Calu3 (cell line): ENCODE measurements around the gene HBG2. TPM values are rescaled to one million over a fixed set of nuclear protein-coding genes. Genes with fewer than 3 reads are reported as not detected.

Source experiments
- BruUV-seq: library from RNA; stranded (reverse); fragments of 400-500 nt; replicated peaks from 2 replicates; lab custom pipeline; 2021; lab: Mats Ljungman, UMichigan
- CTCF ChIA-PET: fragments of 300-600 bp; sonication (Branson Sonifier 250); formaldehyde crosslinking; loops from one replicate; lab custom pipeline; 2022; ENCODE audit warnings: antibody characterized with exemption; lab: Charles Lee
- DNase-seq: peaks from one replicate; pipeline ENCODE4 v3.0.0; 2022
- H3K27ac Mint-ChIP-seq: one replicate; pipeline ENCODE4 v1.8.0; 2022; ENCODE audit warnings: mixed read lengths; ENCODE audit not compliant: unreplicated experiment
- H3K27me3 Mint-ChIP-seq: one replicate; pipeline ENCODE4 v1.8.0; 2022; ENCODE audit warnings: mixed read lengths; ENCODE audit not compliant: unreplicated experiment
- H3K36me3 Mint-ChIP-seq: one replicate; pipeline ENCODE4 v1.8.0; 2022; ENCODE audit warnings: mild to moderate bottlenecking, moderate library complexity, mixed read lengths; ENCODE audit not compliant: insufficient read depth, unreplicated experiment
- H3K4me1 Mint-ChIP-seq: one replicate; pipeline ENCODE4 v1.8.0; 2022; ENCODE audit warnings: mild to moderate bottlenecking, low read depth, mixed read lengths; ENCODE audit not compliant: unreplicated experiment
- H3K4me3 Mint-ChIP-seq: one replicate; pipeline ENCODE4 v1.8.0; 2022; ENCODE audit warnings: mild to moderate bottlenecking, low read depth, moderate library complexity, mixed read lengths; ENCODE audit not compliant: unreplicated experiment
- H3K9me3 Mint-ChIP-seq: one replicate; pipeline ENCODE4 v1.8.0; 2022; ENCODE audit warnings: low read depth, mixed read lengths; ENCODE audit not compliant: unreplicated experiment
- CTCF ChIP-seq: fragments of 200-600 bp; IDR thresholded peaks from one replicate; pipeline ENCODE4 v1.8.0; 2022; ENCODE audit warnings: antibody characterized with exemption; ENCODE audit not compliant: unreplicated experiment
- intact Hi-C: fragments of 100-400 bp; cut with micrococcal nuclease; formaldehyde crosslinking; loops from one replicate; pipeline ENCODE4 v1.10.0; 2022; ENCODE audit not compliant: unreplicated experiment
- total RNA-seq: library from RNA; stranded (reverse); gene quantifications from 2 replicates; pipeline ENCODE4 v1.2.3, GENCODE V29; 2022

Gene HBG2
- total RNA-seq, 1 experiment from 2014 or later = not detected

- no peak for DNase-seq
- TF ChIP-seq CTCF = no peak
- Mint-ChIP-seq H3K27ac (no peak overlapping the region), H3K9me3 (no peaks in the 10 kb centered on the region), H3K4me3 (no peak overlapping the region), H3K36me3 (no peaks in the 10 kb centered on the region), H3K4me1 (no peaks in the 10 kb centered on the region), H3K27me3 (no peaks in the 10 kb centered on the region)
- intact Hi-C loops = no loop called here
- no TSS peak for BruUV-seq
- CTCF ChIA-PET = no interaction called here
These were observed 19.1 kb downstream of the HBG2 start for GRCh38 chr11:5235364-5236095.

GRCh38 chr11:5234381-5234834 lies 20.2 kb downstream of the HBG2 start, which contains the start of gene HBD:
Gene HBD (minus strand): TSS chr11:5234483. CDS start chr11:5234433, 50 bp downstream.
- H3K4me3 Mint-ChIP-seq = no peak within 1 kb of the TSS
- no peak for DNase-seq
- H3K27me3 Mint-ChIP-seq = no peaks in the 10 kb centered on the region
- no peak for TF ChIP-seq CTCF
- H3K27ac Mint-ChIP-seq = no peak within 1 kb of the TSS
- intact Hi-C loops = no loop called here
- H3K4me1 Mint-ChIP-seq = no peaks in the 10 kb centered on the region
- H3K9me3 Mint-ChIP-seq = no peaks in the 10 kb centered on the region
- BruUV-seq = no TSS peak
- CTCF ChIA-PET = no interaction called here
- H3K36me3 Mint-ChIP-seq = no peaks in the 10 kb centered on the region

- H3K9me3 Mint-ChIP-seq = no peaks in the 10 kb centered on the region
- BruUV-seq = no TSS peak
- DNase-seq = no peak
- CTCF ChIA-PET = no interaction called here
- no peaks in the 10 kb centered on the region for H3K27me3 Mint-ChIP-seq
- H3K36me3 Mint-ChIP-seq = no peaks in the 10 kb centered on the region
- no peak for TF ChIP-seq CTCF
- no peak overlapping the region for H3K4me3 Mint-ChIP-seq
- H3K27ac Mint-ChIP-seq = no peak overlapping the region
- no peaks in the 10 kb centered on the region for H3K4me1 Mint-ChIP-seq
- intact Hi-C loops = no loop called here
These were observed 21.3 kb downstream of the HBG2 start for GRCh38 chr11:5233307-5233706.

GRCh38 chr11:5232821-5233220 lies 21.8 kb downstream of the HBG2 start:
- Mint-ChIP-seq H3K27me3 (no peaks in the 10 kb centered on the region), H3K4me1 (no peaks in the 10 kb centered on the region), H3K4me3 (no peak overlapping the region), H3K27ac (no peak overlapping the region), H3K9me3 (no peaks in the 10 kb centered on the region), H3K36me3 (no peaks in the 10 kb centered on the region)
- TF ChIP-seq CTCF = no peak
- BruUV-seq = no TSS peak
- intact Hi-C loops = no loop called here
- CTCF ChIA-PET = no interaction called here
- no peak for DNase-seq
